Esophagus muscularis mucosa (tissue), 4 donors: ENCODE data around the gene CACNG7.

Experiments used
- CTCF ChIP-seq, 3 experiments: fragments of 200-600 bp in 2 of 3; fragments of 450-650 bp in 1 of 3; sonication (generic) in 2 of 3; IDR thresholded peaks; one replicate each; pipeline ENCODE4 v1.5.1; 2017 to 2019; ENCODE audit warnings: antibody characterized with exemption in 3 of 3, mild to moderate bottlenecking in 2 of 3, moderate library complexity in 1 of 3
- EP300 ChIP-seq: sonication (generic); formaldehyde crosslinking; IDR thresholded peaks from one replicate; pipeline ENCODE4 v1.6.1; 2017; ENCODE audit warnings: antibody characterized with exemption
- POLR2A ChIP-seq: fragments of 450-650 bp; IDR thresholded peaks from one replicate; pipeline ENCODE4 v1.6.1; 2017; ENCODE audit warnings: antibody characterized with exemption, moderate library complexity, mild to moderate bottlenecking, low read depth
- POLR2AphosphoS5 ChIP-seq, 2 donors: sonication (generic); formaldehyde crosslinking; IDR thresholded peaks; one replicate each; pipeline ENCODE4 v1.6.1; 2017; ENCODE audit warnings: antibody characterized with exemption in 2 of 2

DNA sequence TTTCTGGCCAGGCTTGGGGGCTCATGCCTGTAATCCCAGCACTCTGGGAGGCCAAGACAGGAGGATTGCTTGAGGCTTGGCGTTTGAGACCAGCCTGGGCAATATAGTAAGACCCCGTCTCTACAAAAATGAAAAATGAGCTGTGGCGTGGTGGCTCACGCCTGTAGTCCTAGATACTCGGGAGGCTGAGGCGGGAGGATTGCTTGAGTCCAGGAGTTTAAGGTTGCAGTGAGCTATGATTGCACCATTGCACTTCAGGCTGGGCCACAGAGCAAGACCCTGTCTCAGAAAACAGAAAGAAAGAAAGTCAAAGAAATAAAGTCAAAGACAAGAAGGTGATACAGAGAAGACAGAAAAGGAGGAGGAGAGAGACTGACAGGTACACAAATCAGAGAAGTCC is 79.9 kb downstream of the CACNG7 start:
- TF ChIP-seq POLR2A (no peak), EP300 (no peak), CTCF (IDR thresholded peaks at IDR 0.05) (no peak), POLR2AphosphoS5 (IDR thresholded peaks at IDR 0.05) (no peak)
